AG10803 (cell line): ENCODE data around the gene TXNRD1.
"Not testable (repeated sequence)": the region's sequence is repeated elsewhere in the genome, so short reads cannot be mapped to it uniquely, and the experiment has no call there.

Source experiments
- DNase-seq: peaks from one replicate; pipeline ENCODE4 v3.0.0; 2010; ENCODE audit warnings: low read depth
- H3K4me3 ChIP-seq: 2 replicates; pipeline ENCODE4 v1.5.1; 2011; ENCODE audit warnings: mild to moderate bottlenecking, low read length, control low read depth
- CTCF ChIP-seq: conservative IDR thresholded peaks from 2 replicates; pipeline ENCODE4 v1.5.1; 2011; ENCODE audit warnings: mild to moderate bottlenecking, low read length, control low read depth, inconsistent platforms

The TXNRD1 gene

GRCh38 chr12:104212516-104212915 is 3.1 kb upstream of the TXNRD1 start:
- TF ChIP-seq CTCF, result no peak
- peak; percentile 17 for DNase-seq

GRCh38 chr12:104213952-104214351 is 1.6 kb upstream of the TXNRD1 start:
- TF ChIP-seq CTCF, result no peak
- DNase-seq, result peak; percentile 99
- no peak overlapping the region for H3K4me3 ChIP-seq

More at GRCh38 chr12:104212516-104212915, 3.1 kb upstream of the TXNRD1 start:
- H3K4me3 ChIP-seq, result no peak overlapping the region

- no peak for DNase-seq
- TF ChIP-seq CTCF, result no peak
- H3K4me3 ChIP-seq, result no peak overlapping the region
These were observed 944 bp downstream of the TXNRD1 start for GRCh38 chr12:104216521-104216924.

GRCh38 chr12:104218506-104218905 is 2.9 kb downstream of the TXNRD1 start:
- H3K4me3 ChIP-seq, DNase-seq: not testable (repeated sequence)

- no peak overlapping the region for H3K4me3 ChIP-seq
- TF ChIP-seq CTCF, result no peak
- peak; percentile 30 for DNase-seq
These were observed 3.4 kb downstream of the TXNRD1 start for GRCh38 chr12:104218935-104219334.

- DNase-seq, result peak; percentile 99
- H3K4me3 ChIP-seq, result no peak overlapping the region
- TF ChIP-seq CTCF, result no peak
These were observed 3.8 kb downstream of the TXNRD1 start for GRCh38 chr12:104219361-104219892.

- peak; percentile 70 for DNase-seq
- no peak overlapping the region for H3K4me3 ChIP-seq
- TF ChIP-seq CTCF, result no peak
These were observed 4.4 kb downstream of the TXNRD1 start for GRCh38 chr12:104219908-104220404.
